Raji (cell line): Measurements from ENCODE around the gene CYP4F8.

ENCODE experiments used
- POLR2A ChIP-seq: IDR thresholded peaks from 2 replicates; pipeline ENCODE4 v1.6.1; 2011; ENCODE audit warnings: low read depth, low read length, control low read depth; ENCODE audit not compliant: insufficient read depth

Gene CYP4F8

DNA sequence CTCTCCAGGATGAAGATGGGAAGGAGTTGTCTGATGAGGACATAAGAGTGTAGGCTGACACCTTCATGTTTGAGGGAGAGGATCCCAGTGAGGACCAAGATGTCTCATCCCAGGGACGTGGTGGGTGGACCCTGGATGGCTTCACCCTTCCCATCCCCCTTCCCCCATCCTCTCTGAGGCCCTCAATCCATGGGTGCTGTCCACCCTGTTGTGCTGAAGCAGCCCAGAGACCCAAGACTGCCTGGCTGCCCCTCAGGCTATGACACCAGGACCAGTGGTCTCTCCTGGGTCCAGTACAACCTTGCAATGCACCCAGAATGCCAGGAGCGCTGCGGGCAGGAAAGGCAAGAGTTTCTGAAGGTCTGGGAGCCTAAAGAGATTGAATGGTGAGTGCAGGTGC is 54.4 kb downstream of the CYP4F8 start:
- no peak for TF ChIP-seq POLR2A

- no peak for TF ChIP-seq POLR2A
Observed at GRCh38 chr19:15669891-15670290, 54.9 kb downstream of the CYP4F8 start.

- no peak for TF ChIP-seq POLR2A
Observed at GRCh38 chr19:15671237-15671821, 56.3 kb downstream of the CYP4F8 start.

DNA sequence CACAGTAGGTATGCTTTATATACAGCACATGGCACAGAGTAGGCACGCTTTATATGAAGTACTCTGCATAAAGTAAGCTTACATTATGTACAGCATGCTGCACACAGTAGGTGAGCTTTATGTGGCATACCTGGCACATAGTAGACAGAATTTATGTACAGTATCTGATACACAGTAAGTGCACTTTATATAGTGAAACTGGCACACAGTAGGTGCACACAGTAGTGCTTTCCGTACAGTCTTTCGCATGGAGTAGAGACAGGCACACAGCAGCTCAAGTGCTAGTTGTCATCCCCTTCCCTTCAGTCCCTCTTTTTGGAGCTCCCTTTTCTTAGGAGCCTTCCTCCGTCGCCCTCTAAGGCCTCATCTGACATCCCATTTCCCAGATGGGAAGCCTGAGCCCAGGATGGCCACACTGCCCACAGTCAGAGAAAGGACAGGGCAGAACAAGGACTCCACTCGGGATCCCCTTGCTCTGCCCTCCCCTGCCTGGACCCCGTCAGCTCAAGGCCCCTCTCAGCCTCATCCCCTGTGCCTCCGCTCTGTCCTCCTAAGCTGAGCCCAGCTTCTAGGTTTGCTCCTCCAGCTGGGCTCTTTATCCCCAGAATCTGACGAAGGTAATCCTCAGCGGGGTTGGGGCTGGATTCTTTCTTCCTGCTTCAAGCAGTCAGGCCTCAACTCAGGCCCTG is 57.0 kb downstream of the CYP4F8 start:
- TF ChIP-seq POLR2A = no peak

GRCh38 chr19:15672580-15673175 is 57.7 kb downstream of the CYP4F8 start, which contains the start of gene CYP4F12:
CYP4F12 (plus strand) TSS chr19:15673087; CDS start chr19:15673530, 443 bp downstream.
- TF ChIP-seq POLR2A = no peak

DNA sequence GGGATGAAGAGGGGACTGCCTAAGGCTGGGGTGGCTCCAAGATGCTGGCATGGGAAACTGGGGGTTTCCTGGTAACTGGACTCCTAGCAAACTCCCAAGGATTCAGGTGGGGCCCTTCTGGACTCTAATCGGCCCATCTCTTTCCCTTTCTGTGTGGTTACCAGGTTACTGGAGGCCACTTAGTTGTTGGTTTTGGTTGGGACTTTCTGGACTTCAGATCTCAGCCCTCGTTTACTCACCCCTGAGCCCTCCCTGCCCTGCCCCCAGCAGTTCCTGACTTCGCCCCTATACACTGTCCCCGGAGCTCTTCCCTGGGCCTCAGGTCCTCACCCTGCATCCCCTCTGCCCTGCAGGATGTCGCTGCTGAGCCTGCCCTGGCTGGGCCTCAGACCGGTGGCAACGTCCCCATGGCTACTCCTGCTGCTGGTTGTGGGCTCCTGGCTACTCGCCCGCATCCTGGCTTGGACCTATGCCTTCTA is 58.2 kb downstream of the CYP4F8 start:
- TF ChIP-seq POLR2A = no peak

GRCh38 chr19:15675560-15675959 is 60.5 kb downstream of the CYP4F8 start:
- no peak for TF ChIP-seq POLR2A

GRCh38 chr19:15679089-15679488 is 64.1 kb downstream of the CYP4F8 start:
- TF ChIP-seq POLR2A = no peak
